KG1 (cell line): ENCODE measurements around the gene MARCHF2.

Experiments used
- DNase-seq: peaks from one replicate; lab custom pipeline; 2025; lab: John Stamatoyannopoulos, UW

Gene MARCHF2

DNA sequence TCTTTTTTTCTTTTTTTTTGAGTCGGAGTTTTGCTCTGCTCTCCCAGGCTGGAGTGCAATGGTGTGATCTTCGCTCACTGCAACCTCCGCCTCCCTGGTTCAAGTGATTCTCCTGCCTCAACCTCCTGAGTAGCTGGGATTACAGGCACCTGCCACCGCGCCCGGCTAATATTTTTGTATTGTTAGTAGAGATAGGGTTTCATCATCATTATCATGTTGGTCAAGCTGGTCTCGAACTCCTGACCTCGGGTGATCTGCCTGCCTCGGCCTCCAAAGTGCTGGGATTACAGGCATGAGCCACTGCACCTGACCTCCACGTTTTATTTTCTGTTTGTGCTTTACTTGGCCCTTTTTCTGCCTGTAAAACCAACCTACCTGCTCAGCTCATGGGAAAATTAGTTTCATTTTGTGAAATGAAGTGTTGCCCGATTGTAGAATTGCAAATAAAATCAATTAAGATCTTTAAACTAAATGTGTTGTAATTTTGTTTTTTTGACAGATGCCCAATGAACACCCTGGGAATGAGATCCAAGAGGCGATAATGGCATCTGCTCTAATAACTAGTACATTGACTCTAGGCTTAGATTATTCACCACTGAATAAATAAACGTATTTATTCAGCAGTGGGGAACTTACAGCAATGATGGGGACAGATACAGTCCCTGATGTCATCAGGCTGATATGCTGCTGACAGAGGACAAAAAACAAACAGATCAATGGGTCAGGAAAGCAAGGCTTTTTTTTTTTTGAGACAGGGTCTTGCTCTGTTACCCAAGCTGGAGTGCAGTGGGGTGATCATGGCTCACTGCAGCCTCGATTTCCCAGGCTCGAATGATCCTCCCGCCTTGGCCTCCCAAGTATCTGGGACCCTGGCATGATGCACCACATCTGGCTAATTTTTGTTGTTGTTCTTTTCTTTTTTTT lies 25.2 kb upstream of the MARCHF2 start:
- DNase-seq, result no peak

- no peak for DNase-seq
These were observed 24.5 kb upstream of the MARCHF2 start for GRCh38 chr19:8388612-8388958.

- peak; percentile 97 for DNase-seq
These were observed 23.1 kb upstream of the MARCHF2 start, which contains the start of gene RAB11B for GRCh38 chr19:8389891-8390616. TSS of gene RAB11B (plus strand) at chr19:8390360. CDS start at chr19:8390417, 57 bp downstream.

DNA sequence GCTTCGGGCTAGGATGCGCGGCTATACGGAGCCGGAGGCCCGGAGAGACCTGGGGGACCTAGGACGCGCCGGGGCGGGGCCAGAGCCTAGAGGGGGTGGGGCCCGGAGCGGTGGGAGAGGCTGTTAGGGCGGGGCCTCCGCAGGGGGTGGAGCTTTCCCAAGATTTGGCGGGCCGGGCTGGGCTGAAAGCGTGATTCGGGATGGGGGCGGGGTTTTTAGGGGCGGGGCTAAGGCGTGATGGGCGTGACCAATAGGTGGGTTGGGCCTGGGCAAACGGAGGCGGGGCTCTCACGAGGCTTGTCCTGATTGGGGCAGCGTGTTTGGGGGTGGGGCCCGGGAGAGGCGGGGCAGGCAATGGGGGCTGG lies 22.5 kb upstream of the MARCHF2 start:
- peak; percentile 76 for DNase-seq

DNA sequence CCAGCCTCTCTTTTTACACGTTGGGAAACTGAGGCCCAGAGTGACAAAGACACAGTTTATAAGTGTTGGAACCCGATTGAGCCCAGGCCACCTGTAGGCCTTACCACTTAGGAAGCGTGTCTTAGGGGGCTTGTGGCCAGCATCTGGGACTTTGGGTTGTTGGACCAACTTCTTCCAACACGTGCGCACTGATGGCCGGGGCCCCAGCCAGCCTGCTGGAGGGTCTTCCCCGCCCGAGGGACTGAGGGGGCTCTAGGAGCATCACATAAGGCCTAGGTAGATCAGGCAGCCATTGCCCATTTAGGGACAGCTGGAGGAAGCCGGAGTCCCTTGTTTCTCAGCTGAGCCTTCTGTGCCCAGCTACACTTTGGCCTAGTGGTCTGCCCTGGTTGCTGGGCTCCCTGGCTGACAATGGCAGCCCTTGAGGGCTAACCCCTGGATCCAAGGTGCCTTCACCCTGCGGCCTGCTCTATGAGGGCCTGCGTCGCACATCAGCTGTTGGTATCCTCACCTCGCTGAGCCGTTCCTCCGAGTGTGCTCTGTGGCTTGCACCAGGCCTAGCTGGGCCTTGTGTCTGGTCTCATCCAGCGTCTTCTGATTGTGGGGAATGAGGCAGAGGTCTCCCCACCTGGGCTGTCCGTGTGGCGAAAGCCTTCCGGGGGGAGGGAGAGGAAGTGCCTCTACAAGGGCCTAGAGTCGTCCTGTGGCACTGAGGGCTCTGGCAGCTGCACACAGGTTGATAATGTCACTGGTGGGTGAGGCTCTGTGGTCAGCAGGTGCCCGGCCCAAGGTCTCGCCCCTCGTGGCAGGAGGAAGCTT lies 21.7 kb upstream of the MARCHF2 start:
- no peak for DNase-seq

DNA sequence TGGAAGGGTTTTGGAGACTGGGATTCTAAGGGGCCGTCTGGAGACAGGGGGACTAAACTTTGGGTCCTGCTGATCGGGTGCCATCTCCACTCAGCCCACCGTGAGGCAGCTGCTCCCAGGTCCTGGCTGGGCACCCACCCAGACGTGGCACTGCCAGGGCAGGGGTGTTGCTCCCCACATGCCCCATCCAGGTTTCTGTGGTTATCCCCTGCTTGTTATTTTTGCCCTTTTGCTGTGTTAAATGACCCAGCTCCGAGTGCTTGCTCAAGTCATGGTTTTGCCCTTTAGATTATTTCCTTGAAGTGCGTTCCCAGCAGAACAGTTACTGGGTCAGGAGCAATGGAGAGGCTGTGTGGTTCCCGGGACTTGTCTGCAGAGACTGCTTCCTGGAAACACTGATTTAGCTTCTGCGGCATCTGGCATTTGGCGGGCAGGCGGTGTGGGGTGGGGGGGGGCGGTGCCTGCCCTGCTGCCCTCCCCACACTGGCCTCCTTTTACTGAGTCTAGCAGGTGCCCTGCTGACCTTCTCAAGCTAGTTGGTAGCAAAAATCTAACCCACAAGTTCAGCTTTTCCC lies 21.0 kb upstream of the MARCHF2 start:
- no peak for DNase-seq

DNA sequence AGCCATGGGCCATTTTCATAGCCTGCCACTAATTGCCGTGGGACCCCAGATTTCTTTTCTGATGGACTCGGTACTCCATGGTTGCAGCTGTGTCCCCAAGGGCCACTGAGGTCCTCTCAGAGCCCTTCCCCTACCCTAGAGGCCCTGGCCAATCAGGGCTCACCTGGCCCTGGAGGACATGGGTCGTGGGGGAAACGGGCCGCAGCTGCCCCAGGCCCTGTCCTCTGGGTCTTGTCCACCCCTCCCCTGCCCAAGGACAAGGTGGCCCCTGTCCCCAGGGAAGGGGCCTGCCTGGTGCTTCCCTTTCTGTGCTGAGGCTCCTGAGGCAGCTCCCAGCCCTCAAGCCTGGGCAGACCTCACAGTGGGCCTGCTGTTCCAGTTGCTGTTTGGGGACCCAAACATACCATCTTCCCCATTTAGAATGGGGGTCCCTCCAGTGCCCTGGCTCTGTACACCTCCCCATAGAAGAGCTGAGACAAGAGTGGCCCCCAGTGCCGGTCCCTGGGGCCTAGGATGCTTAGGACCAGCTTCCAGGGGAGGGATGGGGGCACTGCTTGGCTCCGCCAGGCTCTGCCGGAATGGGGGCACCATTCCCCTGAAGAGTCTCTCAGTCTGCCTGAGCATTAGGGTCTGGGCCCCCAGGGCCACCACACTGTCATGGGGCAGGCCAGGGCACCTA lies 19.8 kb upstream of the MARCHF2 start:
- no peak for DNase-seq

GRCh38 chr19:8393871-8394250 lies 19.2 kb upstream of the MARCHF2 start:
- DNase-seq, result no peak

DNA sequence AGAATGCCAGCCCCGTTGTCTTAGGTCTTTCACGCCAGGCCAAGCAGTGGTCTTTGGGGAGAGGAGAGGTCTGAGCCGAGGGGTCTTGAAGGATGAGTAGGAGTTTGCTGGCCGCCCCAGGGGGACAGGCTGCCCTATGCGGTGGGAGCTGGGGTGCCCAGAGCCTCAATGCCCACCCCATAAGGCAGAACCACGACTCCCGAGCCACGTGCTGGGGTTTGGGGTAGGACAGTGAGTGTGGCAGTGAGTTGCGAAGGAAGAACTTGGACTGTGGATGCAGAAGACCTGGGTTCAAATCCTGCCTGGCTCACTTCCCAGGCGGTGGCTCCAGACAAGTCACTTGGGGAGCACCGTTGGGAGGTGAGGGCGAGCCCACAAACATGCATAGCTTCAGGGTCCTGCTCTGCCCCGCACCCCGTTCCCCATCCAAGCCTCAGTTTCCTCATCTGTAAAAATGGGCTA lies 17.5 kb upstream of the MARCHF2 start:
- no peak for DNase-seq

DNA sequence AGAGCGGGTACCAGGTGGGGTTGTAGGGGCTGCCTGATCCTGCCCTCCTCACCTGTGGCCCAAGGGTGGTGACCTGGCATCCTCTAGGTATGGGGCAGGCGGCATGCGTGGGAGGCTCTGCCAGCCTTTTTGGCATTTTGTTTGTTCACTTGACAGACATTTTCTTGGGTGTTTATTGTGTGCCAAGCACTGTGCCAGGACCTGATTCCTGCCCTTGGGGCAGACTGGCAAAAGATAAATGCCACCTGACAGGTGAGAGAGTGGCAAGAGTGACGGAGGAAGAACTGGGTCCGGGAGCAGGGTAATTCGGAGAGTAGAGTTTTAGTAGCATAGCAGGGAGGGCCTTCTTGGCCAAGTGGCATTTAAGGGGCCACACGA lies 16.9 kb upstream of the MARCHF2 start:
- DNase-seq, result no peak

DNA sequence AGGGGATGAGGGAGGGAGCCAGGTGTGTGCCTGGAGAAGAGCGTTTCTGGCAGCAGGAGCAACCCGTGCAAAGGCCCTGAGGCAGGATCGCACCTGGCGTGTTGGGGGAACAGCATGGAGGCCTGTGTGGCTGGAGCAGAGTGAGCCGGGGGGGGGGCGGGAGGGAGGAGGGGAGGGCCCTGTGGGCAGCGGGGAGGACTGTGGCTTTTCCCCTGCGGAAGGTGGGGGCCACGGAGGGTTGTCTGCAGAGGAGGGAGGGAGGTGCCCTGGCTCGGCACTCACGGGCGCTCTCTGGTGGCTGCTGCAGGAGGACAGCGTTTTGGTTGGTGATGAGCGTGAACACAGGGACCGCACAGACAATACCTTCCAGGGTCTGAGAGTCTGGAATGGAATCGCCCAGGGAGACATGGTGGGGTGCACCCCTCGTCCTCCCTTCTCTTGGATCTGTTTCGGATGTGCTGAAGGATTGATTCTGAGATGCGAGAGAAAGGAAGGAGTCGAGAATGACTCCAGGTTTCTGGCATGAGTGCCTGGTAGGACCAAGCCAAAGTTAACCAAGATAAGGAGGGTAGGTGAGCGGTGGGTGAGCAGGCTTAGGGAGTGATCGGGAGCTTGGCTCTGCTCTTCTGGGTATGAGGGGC lies 16.4 kb upstream of the MARCHF2 start:
- no peak for DNase-seq

GRCh38 chr19:8397271-8397670 lies 15.8 kb upstream of the MARCHF2 start:
- DNase-seq, result no peak

GRCh38 chr19:8397746-8398310 lies 15.3 kb upstream of the MARCHF2 start:
- DNase-seq, result no peak

- DNase-seq, result no peak
These were observed 14.8 kb upstream of the MARCHF2 start for GRCh38 chr19:8398311-8398771.

GRCh38 chr19:8399681-8400188 lies 13.4 kb upstream of the MARCHF2 start:
- no peak for DNase-seq

DNA sequence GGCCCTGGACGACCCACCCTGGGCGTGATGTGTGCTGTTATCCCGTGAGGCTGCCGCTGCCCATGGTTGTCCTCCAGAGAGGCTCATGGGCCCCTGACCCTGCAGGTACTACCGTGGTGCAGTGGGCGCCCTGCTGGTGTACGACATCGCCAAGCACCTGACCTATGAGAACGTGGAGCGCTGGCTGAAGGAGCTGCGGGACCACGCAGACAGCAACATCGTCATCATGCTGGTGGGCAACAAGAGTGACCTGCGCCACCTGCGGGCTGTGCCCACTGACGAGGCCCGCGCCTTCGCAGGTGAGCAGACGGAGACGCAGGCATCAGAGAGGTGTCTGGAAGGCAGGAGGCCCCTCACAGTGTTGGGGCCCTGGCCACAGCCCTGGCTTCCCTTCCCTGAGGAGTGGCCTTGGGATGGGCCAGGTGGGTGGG lies 11.1 kb upstream of the MARCHF2 start:
- DNase-seq, result no peak

DNA sequence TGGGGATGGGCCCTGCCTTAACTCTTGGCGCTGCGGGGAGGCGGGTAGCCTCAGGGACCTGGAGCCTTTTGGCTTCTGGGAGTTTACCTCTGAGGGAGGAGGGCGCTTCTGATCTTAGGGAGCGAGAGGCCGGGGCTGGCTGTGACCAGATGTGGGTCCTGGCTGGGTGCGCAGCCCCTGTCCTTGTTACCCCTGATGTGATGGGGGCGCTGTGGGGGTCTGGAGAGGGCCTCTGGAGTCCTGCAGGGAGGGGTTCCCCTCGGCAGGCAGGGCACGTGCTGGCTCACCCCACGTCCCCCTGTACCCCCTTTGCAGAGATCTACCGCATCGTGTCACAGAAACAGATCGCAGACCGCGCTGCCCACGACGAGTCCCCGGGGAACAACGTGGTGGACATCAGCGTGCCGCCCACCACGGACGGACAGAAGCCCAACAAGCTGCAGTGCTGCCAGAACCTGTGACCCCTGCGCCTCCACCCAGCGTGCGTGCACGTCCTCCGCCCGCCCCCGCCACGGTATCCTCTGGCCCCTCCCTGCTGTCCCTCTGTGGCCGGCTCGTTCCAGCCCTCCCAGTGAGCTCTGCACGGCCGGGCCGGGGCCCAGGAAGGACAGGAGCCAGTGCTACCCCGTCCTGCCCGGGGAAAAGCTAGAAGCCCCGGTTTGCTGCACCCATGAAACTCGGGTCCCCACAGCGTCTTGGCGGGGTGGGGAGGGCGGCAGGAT lies 9.8 kb upstream of the MARCHF2 start:
- no peak for DNase-seq

- DNase-seq, result no peak
These were observed 9.3 kb upstream of the MARCHF2 start for GRCh38 chr19:8403820-8404109.

DNA sequence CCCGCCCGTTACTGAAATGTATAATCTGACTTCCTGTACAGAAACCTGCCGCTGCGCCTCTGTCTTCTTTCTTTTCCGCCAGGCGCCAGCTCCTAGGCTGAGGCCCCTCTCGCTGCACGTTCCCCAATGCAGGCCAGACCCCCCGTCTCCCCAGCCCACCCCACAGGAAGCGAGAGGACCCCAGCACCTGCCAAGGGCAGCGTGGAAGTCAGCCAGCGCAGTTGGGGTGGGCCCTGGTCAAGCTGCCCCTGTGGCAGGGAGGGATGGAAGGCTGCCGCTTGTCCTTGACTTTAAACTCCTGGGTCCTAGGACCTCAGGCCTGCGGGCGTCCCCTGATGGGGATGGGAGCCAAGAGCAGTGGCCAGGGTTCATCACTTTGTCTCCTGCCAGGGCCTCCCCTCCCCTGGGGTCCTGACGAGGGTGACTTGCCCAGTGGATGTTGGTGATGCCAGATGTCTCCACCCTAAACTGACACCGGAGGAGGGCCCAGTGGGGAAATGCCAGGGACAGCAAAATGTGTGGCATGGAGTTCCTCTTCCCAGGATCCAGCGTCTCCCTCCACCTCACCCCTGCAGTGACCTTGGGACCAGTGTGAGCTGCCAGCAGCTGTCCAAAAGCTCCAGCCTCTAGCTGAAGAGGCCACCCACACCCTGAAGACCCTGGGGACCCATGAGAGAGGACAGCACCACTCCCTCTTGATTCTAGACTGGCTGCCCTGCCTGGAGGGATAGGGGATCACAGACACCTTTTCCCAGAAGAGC lies 8.5 kb upstream of the MARCHF2 start:
- no peak for DNase-seq
